NB4 (cell line): Measurements from ENCODE around the gene NCOR1.
A peak's percentile ranks its signal among the peaks of the same experiment; 100 is the strongest.

Source experiments
- DNase-seq: peaks from one replicate; pipeline ENCODE4 v3.0.0; 2010; ENCODE audit warnings: low read depth
- H3K4me3 ChIP-seq: one replicate; pipeline ENCODE4 v1.5.1; 2011; ENCODE audit warnings: mild to moderate bottlenecking, low read depth, low read length, moderate library complexity
- CTCF ChIP-seq: IDR thresholded peaks from one replicate; pipeline ENCODE4 v1.5.1; 2012; ENCODE audit warnings: low read depth, low read length
- MAX ChIP-seq: IDR thresholded peaks from 2 replicates; pipeline ENCODE4 v1.6.1; 2011; ENCODE audit warnings: low read depth, low read length
- MYC ChIP-seq: IDR thresholded peaks from 2 replicates; pipeline ENCODE4 v1.6.1; 2011; ENCODE audit warnings: low read depth, low read length
- POLR2A ChIP-seq: IDR thresholded peaks from 2 replicates; pipeline ENCODE4 v1.6.1; 2011; ENCODE audit warnings: mild to moderate bottlenecking; ENCODE audit not compliant: insufficient read length; ENCODE audit errors: extremely low read depth

NCOR1 gene

GRCh38 chr17:16019347-16019746 is 196.0 kb downstream of the NCOR1 start:
- no peak for TF ChIP-seq POLR2A
- TF ChIP-seq MYC: no peak
- peak; percentile 19 for DNase-seq
- H3K4me3 ChIP-seq: no peak overlapping the region

GRCh38 chr17:16013943-16014407 is 201.4 kb downstream of the NCOR1 start:
- DNase-seq: no peak
- H3K4me3 ChIP-seq: no peak overlapping the region

GRCh38 chr17:16007439-16007838 is 207.9 kb downstream of the NCOR1 start:
- TF ChIP-seq POLR2A (no peak), MAX (no peak), CTCF (no peak), MYC (no peak)
- DNase-seq: no peak
- no peak overlapping the region for H3K4me3 ChIP-seq

More at GRCh38 chr17:16013943-16014407, 201.4 kb downstream of the NCOR1 start:
- TF ChIP-seq POLR2A (no peak), CTCF (peak; percentile 11), MYC (no peak), MAX (no peak)

- no peak overlapping the region for H3K4me3 ChIP-seq
- no peak for DNase-seq
- TF ChIP-seq POLR2A (no peak), CTCF (no peak), MYC (no peak), MAX (no peak)
Observed at GRCh38 chr17:16005636-16006035, 209.7 kb downstream of the NCOR1 start.

- DNase-seq: no peak
- H3K4me3 ChIP-seq: no peak overlapping the region
- TF ChIP-seq MAX (no peak), MYC (no peak), POLR2A (no peak), CTCF (no peak)
Observed at GRCh38 chr17:16003841-16004240, 211.5 kb downstream of the NCOR1 start.

GRCh38 chr17:16002708-16003260 is 212.6 kb downstream of the NCOR1 start:
- no peak for DNase-seq
- TF ChIP-seq MAX (no peak), MYC (no peak), CTCF (no peak), POLR2A (no peak)
- no peak overlapping the region for H3K4me3 ChIP-seq
